ENCODE results near the gene SLFN12.
A peak's percentile ranks its signal among the peaks of the same experiment; 100 is the strongest.
"Not testable (repeated sequence)": the region's sequence is repeated elsewhere in the genome, so short reads cannot be mapped to it uniquely, and the experiment has no call there.

The SLFN12 gene

GRCh38 chr17:35406568-35406967, 25.7 kb downstream of the SLFN12 start:
- no peak for DNase-seq

- no peak for DNase-seq
These were observed 27.9 kb downstream of the SLFN12 start for GRCh38 chr17:35404360-35404759.

GRCh38 chr17:35393783-35394182, 38.5 kb downstream of the SLFN12 start:
- DNase-seq: not testable (repeated sequence)

- no peak for DNase-seq
These were observed 41.6 kb downstream of the SLFN12 start for GRCh38 chr17:35390663-35391062.

GRCh38 chr17:35390156-35390555, 42.1 kb downstream of the SLFN12 start:
- no peak for DNase-seq

GRCh38 chr17:35387496-35387895, 44.8 kb downstream of the SLFN12 start:
- no peak for DNase-seq

GRCh38 chr17:35377706-35378105, 54.6 kb downstream of the SLFN12 start:
- no peak for DNase-seq

- no peak for DNase-seq
These were observed 55.2 kb downstream of the SLFN12 start for GRCh38 chr17:35377068-35377467.

- no peak for DNase-seq
These were observed 56.1 kb downstream of the SLFN12 start for GRCh38 chr17:35376245-35376644.

GRCh38 chr17:35374766-35375344, 57.4 kb downstream of the SLFN12 start:
- DNase-seq: no peak

GRCh38 chr17:35373984-35374765, 58.1 kb downstream of the SLFN12 start:
- peak; percentile 82 for DNase-seq

GRCh38 chr17:35373534-35373983, 58.7 kb downstream of the SLFN12 start, which contains the start of gene SLFN11:
SLFN11 (minus strand) TSS chr17:35373621; CDS start chr17:35363807, 9,814 bp downstream.
- DNase-seq: peak; percentile 97

GRCh38 chr17:35372846-35373533, 59.3 kb downstream of the SLFN12 start:
- DNase-seq: no peak

- DNase-seq: no peak
These were observed 60.4 kb downstream of the SLFN12 start for GRCh38 chr17:35371934-35372333.

GRCh38 chr17:35368081-35368830, 64.0 kb downstream of the SLFN12 start:
- no peak for DNase-seq

- DNase-seq: no peak
These were observed 71.3 kb downstream of the SLFN12 start for GRCh38 chr17:35361027-35361426.

Measured in activated CD8-positive, alpha-beta memory T cell treated with anti-CD3 and anti-CD28 coated beads for 24 hours (primary cell).